ENCODE data around the gene NCK1. TPM values are rescaled to one million over a fixed set of nuclear protein-coding genes. Genes with fewer than 3 reads are reported as not detected.

Gene NCK1
- polyA plus RNA-seq, 2 donors, result 23.3 to 37.0 TPM

DNA sequence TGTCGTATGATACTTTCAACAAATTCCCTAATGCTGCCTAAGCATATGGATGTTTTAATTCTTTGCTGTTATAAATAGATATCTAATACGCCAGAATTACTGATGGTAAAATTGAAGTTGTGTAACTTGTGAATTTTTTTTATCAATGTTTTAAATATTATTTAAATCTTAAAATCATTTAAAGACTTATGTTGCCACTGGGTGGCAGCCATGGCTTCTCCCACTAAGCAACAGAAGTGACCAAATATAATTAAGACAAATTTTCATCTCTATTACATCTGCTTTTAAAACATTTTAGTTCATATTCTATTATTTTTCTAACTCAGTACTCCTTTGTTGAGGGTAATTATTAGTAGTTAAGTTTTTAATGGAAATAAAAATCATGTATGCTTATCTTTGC is 87.7 kb downstream of the NCK1 start:
- no peak overlapping the region for H3K27ac ChIP-seq (ENCODE audit: low read depth in 2 of 2, low read length in 1 of 2)
- H3K4me3 ChIP-seq (ENCODE audit: low read depth in 1 of 2, low read length in 2 of 2), result no peak overlapping the region
- H3K4me1 ChIP-seq (ENCODE audit: control insufficient read depth in 2 of 2, insufficient read depth in 2 of 2, low read length in 1 of 2), result peaks cover 0 to under 1% of the 10 kb centered on the region in 2 donors
- no peaks in the 10 kb centered on the region for H3K9me3 ChIP-seq (ENCODE audit: control insufficient read depth in 2 of 2, insufficient read depth in 1 of 2, low read depth in 1 of 2, low read length in 1 of 2)
- no peaks in the 10 kb centered on the region for H3K27me3 ChIP-seq (ENCODE audit: control insufficient read depth in 1 of 2, insufficient read depth in 2 of 2, low read length in 2 of 2)
- H3K36me3 ChIP-seq (ENCODE audit: control insufficient read depth in 2 of 2, insufficient read depth in 2 of 2, low read length in 1 of 2), result peaks cover 0 to 6% of the 10 kb centered on the region in 2 donors
- WGBS, 2 donors, result 89% methylated on average over 2 of the region's 2 CpGs

- H3K4me1 ChIP-seq (ENCODE audit: control insufficient read depth in 2 of 2, insufficient read depth in 2 of 2, low read length in 1 of 2), result peaks cover 0 to 5% of the 10 kb centered on the region in 2 donors
- no peaks in the 10 kb centered on the region for H3K9me3 ChIP-seq (ENCODE audit: control insufficient read depth in 2 of 2, insufficient read depth in 1 of 2, low read depth in 1 of 2, low read length in 1 of 2)
- no peak overlapping the region for H3K27ac ChIP-seq (ENCODE audit: low read depth in 2 of 2, low read length in 1 of 2)
- no peaks in the 10 kb centered on the region for H3K27me3 ChIP-seq (ENCODE audit: control insufficient read depth in 1 of 2, insufficient read depth in 2 of 2, low read length in 2 of 2)
- peaks cover 0 to 4% of the 10 kb centered on the region in 2 donors for H3K36me3 ChIP-seq (ENCODE audit: control insufficient read depth in 2 of 2, insufficient read depth in 2 of 2, low read length in 1 of 2)
- WGBS, 2 donors, result 70 to 89% methylated on average over 1 of the region's 1 CpG
- no peak overlapping the region for H3K4me3 ChIP-seq (ENCODE audit: low read depth in 1 of 2, low read length in 2 of 2)
These were observed 88.6 kb downstream of the NCK1 start for GRCh38 chr3:136950623-136951022.

GRCh38 chr3:136952292-136952691 is 90.3 kb downstream of the NCK1 start:
- Histone ChIP-seq H3K36me3 (ENCODE audit: control insufficient read depth in 2 of 2, insufficient read depth in 2 of 2, low read length in 1 of 2) (no peaks in the 10 kb centered on the region), H3K4me3 (ENCODE audit: low read depth in 1 of 2, low read length in 2 of 2) (no peak overlapping the region), H3K27ac (ENCODE audit: low read depth in 2 of 2, low read length in 1 of 2) (peak overlapping the region in 1 of 2 donors; percentile 33), H3K27me3 (ENCODE audit: control insufficient read depth in 1 of 2, insufficient read depth in 2 of 2, low read length in 2 of 2) (no peaks in the 10 kb centered on the region), H3K9me3 (ENCODE audit: control insufficient read depth in 2 of 2, insufficient read depth in 1 of 2, low read depth in 1 of 2, low read length in 1 of 2) (no peaks in the 10 kb centered on the region), H3K4me1 (ENCODE audit: control insufficient read depth in 2 of 2, insufficient read depth in 2 of 2, low read length in 1 of 2) (peaks cover 0 to 5% of the 10 kb centered on the region in 2 donors)
- WGBS, 2 donors, result 37 to 57% methylated on average over 1 of the region's 1 CpG

- H3K4me1 ChIP-seq (ENCODE audit: control insufficient read depth in 2 of 2, insufficient read depth in 2 of 2, low read length in 1 of 2), result peaks cover 0 to 5% of the 10 kb centered on the region in 2 donors
- no peak overlapping the region for H3K4me3 ChIP-seq (ENCODE audit: low read depth in 1 of 2, low read length in 2 of 2)
- H3K27me3 ChIP-seq (ENCODE audit: control insufficient read depth in 1 of 2, insufficient read depth in 2 of 2, low read length in 2 of 2), result no peaks in the 10 kb centered on the region
- WGBS, 2 donors, result 95 to 96% methylated on average over 2 of the region's 2 CpGs
- peak overlapping the region in 1 of 2 donors; percentile 31 for H3K27ac ChIP-seq (ENCODE audit: low read depth in 2 of 2, low read length in 1 of 2)
- no peaks in the 10 kb centered on the region for H3K36me3 ChIP-seq (ENCODE audit: control insufficient read depth in 2 of 2, insufficient read depth in 2 of 2, low read length in 1 of 2)
- no peaks in the 10 kb centered on the region for H3K9me3 ChIP-seq (ENCODE audit: control insufficient read depth in 2 of 2, insufficient read depth in 1 of 2, low read depth in 1 of 2, low read length in 1 of 2)
These were observed 92.2 kb downstream of the NCK1 start for GRCh38 chr3:136954251-136954650.

DNA sequence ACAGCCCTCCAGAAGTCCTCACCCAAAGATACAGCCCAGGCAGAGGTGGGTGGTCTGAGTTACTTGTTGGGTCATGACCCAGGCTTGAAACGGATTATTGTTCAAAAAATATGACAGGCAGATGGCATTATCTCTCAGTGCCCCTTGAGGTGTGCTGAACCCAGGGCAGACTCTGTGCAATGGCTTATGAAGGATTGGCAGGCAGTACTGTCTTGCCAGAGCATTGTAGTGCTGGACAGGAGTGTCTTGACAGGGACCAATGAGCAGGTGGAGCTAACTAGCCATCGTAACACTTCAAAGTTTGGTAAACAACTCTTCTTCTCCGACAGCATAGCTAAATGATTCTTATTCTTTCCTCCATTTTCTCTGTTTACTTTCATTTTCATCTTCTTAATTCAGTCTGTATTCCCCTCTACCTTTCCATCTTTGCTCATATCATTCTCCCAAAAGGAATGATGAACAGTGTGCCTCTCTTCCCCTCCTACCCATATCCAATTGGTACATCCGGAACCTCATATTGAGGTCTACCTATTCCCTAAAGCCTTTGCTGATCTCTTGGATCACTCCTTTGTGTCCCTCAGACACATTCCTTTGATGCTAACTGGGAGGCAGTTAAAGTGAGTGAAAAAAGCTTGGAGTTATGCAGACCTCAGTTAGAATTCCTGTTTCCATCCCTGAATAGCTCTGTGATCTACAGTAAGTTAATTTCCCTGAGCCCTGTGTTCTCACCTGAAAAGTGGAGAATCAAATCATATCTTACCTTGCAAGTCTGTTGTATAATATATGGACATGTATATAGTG is 93.2 kb downstream of the NCK1 start:
- H3K4me3 ChIP-seq (ENCODE audit: low read depth in 1 of 2, low read length in 2 of 2), result no peak overlapping the region
- no peaks in the 10 kb centered on the region for H3K36me3 ChIP-seq (ENCODE audit: control insufficient read depth in 2 of 2, insufficient read depth in 2 of 2, low read length in 1 of 2)
- no peaks in the 10 kb centered on the region for H3K9me3 ChIP-seq (ENCODE audit: control insufficient read depth in 2 of 2, insufficient read depth in 1 of 2, low read depth in 1 of 2, low read length in 1 of 2)
- H3K27ac ChIP-seq (ENCODE audit: low read depth in 2 of 2, low read length in 1 of 2), result peak overlapping the region; percentile 69 to 70
- peaks cover 0 to 5% of the 10 kb centered on the region in 2 donors for H3K4me1 ChIP-seq (ENCODE audit: control insufficient read depth in 2 of 2, insufficient read depth in 2 of 2, low read length in 1 of 2)
- WGBS, 2 donors, result 77% methylated on average over 4 of the region's 4 CpGs
- H3K27me3 ChIP-seq (ENCODE audit: control insufficient read depth in 1 of 2, insufficient read depth in 2 of 2, low read length in 2 of 2), result no peaks in the 10 kb centered on the region

DNA sequence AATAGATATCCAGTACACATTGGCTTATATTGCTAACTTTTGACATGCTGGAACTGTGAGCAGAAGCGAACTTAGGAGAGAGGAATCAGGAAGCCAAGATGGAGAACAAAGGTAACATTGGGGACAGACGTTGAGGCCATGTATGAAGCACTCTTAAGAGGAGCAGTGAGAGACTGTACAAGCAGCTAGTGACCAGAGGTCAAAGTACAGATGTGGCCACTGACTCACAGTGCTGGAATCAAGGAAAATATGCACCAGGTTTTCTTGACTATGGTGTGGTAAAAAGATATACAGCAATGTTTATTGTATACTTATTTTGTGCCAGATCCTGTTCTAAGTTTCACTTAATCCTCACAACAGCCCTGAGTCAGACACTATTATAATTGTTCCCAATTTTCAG is 93.8 kb downstream of the NCK1 start:
- WGBS, 2 donors, result 49 to 61% methylated on average over 2 of the region's 2 CpGs
- no peaks in the 10 kb centered on the region for H3K36me3 ChIP-seq (ENCODE audit: control insufficient read depth in 2 of 2, insufficient read depth in 2 of 2, low read length in 1 of 2)
- peaks cover 0 to 5% of the 10 kb centered on the region in 2 donors for H3K4me1 ChIP-seq (ENCODE audit: control insufficient read depth in 2 of 2, insufficient read depth in 2 of 2, low read length in 1 of 2)
- no peaks in the 10 kb centered on the region for H3K27me3 ChIP-seq (ENCODE audit: control insufficient read depth in 1 of 2, insufficient read depth in 2 of 2, low read length in 2 of 2)
- H3K27ac ChIP-seq (ENCODE audit: low read depth in 2 of 2, low read length in 1 of 2), result peak overlapping the region; percentile 82 to 89
- no peak overlapping the region for H3K4me3 ChIP-seq (ENCODE audit: low read depth in 1 of 2, low read length in 2 of 2)
- no peaks in the 10 kb centered on the region for H3K9me3 ChIP-seq (ENCODE audit: control insufficient read depth in 2 of 2, insufficient read depth in 1 of 2, low read depth in 1 of 2, low read length in 1 of 2)

GRCh38 chr3:136956971-136957370 is 95.0 kb downstream of the NCK1 start:
- Histone ChIP-seq H3K27me3 (ENCODE audit: control insufficient read depth in 1 of 2, insufficient read depth in 2 of 2, low read length in 2 of 2) (no peaks in the 10 kb centered on the region), H3K36me3 (ENCODE audit: control insufficient read depth in 2 of 2, insufficient read depth in 2 of 2, low read length in 1 of 2) (no peaks in the 10 kb centered on the region), H3K9me3 (ENCODE audit: control insufficient read depth in 2 of 2, insufficient read depth in 1 of 2, low read depth in 1 of 2, low read length in 1 of 2) (no peaks in the 10 kb centered on the region), H3K4me3 (ENCODE audit: low read depth in 1 of 2, low read length in 2 of 2) (no peak overlapping the region), H3K27ac (ENCODE audit: low read depth in 2 of 2, low read length in 1 of 2) (peak overlapping the region in 1 of 2 donors; percentile 82), H3K4me1 (ENCODE audit: control insufficient read depth in 2 of 2, insufficient read depth in 2 of 2, low read length in 1 of 2) (peaks cover 0 to 5% of the 10 kb centered on the region in 2 donors)
- 94 to 99% methylated on average over 2 of the region's 2 CpGs for WGBS, 2 donors

DNA sequence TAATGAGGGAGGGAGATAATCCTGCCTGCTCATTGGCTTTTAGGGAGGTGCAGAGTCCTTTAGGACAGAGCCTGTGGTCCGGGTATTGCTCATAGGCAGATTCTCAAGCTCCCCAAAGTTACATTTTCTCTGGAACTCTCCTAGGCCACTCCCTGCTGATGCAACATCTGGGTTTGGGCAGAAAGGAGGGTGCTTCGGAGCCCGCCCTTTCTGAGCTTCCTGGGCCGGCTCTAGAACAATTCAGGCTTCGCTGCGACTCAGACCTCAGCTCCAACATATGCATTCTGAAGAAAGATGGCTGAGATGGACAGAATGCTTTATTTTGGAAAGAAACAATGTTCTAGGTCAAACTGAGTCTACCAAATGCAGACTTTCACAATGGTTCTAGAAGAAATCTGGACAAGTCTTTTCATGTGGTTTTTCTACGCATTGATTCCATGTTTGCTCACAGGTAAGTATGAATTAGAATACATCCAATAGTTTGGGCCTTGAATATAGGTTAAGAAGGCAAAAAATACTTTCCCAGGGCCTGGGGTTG is 95.8 kb downstream of the NCK1 start, which contains the start of gene IL20RB:
Gene IL20RB, plus strand, starts transcription at position 233 of the 538 bp plus-strand sequence. Its CDS starts 131 bp downstream, at position 364.
- no peaks in the 10 kb centered on the region for H3K9me3 ChIP-seq (ENCODE audit: control insufficient read depth in 2 of 2, insufficient read depth in 1 of 2, low read depth in 1 of 2, low read length in 1 of 2)
- H3K27me3 ChIP-seq (ENCODE audit: control insufficient read depth in 1 of 2, insufficient read depth in 2 of 2, low read length in 2 of 2), result no peaks in the 10 kb centered on the region
- peak within 1 kb of the TSS; percentile 84 to 98 for H3K27ac ChIP-seq (ENCODE audit: low read depth in 2 of 2, low read length in 1 of 2)
- 43 to 68% methylated on average over 7 of the region's 7 CpGs for WGBS, 2 donors
- H3K4me3 ChIP-seq (ENCODE audit: low read depth in 1 of 2, low read length in 2 of 2), result peak within 1 kb of the TSS; percentile 16 to 88
- H3K4me1 ChIP-seq (ENCODE audit: control insufficient read depth in 2 of 2, insufficient read depth in 2 of 2, low read length in 1 of 2), result peaks cover 0 to 5% of the 10 kb centered on the region in 2 donors
- H3K36me3 ChIP-seq (ENCODE audit: control insufficient read depth in 2 of 2, insufficient read depth in 2 of 2, low read length in 1 of 2), result no peaks in the 10 kb centered on the region

DNA sequence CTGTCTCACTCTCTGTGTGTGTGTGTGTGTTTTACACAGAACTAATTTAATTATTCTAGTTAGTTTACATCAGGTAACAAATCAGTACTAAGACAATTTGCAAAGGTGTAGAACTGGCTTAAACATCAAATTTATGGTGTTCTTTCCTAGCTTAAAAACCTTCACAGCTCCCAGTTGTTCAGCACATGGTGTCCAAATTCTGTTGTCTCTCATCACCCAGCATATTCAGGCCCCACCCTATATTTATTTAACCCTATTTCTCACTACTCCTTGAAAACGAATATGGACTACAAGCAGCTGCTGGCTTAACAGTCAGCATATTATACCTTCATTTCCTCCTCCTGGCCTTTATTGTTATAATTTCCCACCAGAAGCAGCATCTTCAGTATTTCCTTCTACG is 96.9 kb downstream of the NCK1 start:
- no peaks in the 10 kb centered on the region for H3K27me3 ChIP-seq (ENCODE audit: control insufficient read depth in 1 of 2, insufficient read depth in 2 of 2, low read length in 2 of 2)
- H3K4me3 ChIP-seq (ENCODE audit: low read depth in 1 of 2, low read length in 2 of 2), result peak overlapping the region; percentile 27 to 88
- peaks cover 0 to 5% of the 10 kb centered on the region in 2 donors for H3K4me1 ChIP-seq (ENCODE audit: control insufficient read depth in 2 of 2, insufficient read depth in 2 of 2, low read length in 1 of 2)
- H3K27ac ChIP-seq (ENCODE audit: low read depth in 2 of 2, low read length in 1 of 2), result peak overlapping the region; percentile 84 to 98
- no peaks in the 10 kb centered on the region for H3K36me3 ChIP-seq (ENCODE audit: control insufficient read depth in 2 of 2, insufficient read depth in 2 of 2, low read length in 1 of 2)
- H3K9me3 ChIP-seq (ENCODE audit: control insufficient read depth in 2 of 2, insufficient read depth in 1 of 2, low read depth in 1 of 2, low read length in 1 of 2), result no peaks in the 10 kb centered on the region
- WGBS, 2 donors, result 32 to 48% methylated on average over 2 of the region's 2 CpGs
